Lower leg skin (tissue), 4 donors: ENCODE data around the gene TAS2R19. TPM values are rescaled to one million over a fixed set of nuclear protein-coding genes. Genes with fewer than 3 reads are reported as not detected.

Experiments
- DNase-seq, 2 donors: peaks; one replicate each; pipeline ENCODE4 v3.0.0-alpha.2; 2019; ENCODE audit warnings: low spot score in 2 of 2
- H3K4me3 ChIP-seq: fragments of 200-600 bp; sonication (generic); 2 replicates; pipeline ENCODE4 v1.5.1; 2017; ENCODE audit warnings: mild to moderate bottlenecking, low read depth; ENCODE audit not compliant: poor library complexity, severe bottlenecking
- CTCF ChIP-seq, 3 donors: fragments of 450-650 bp; IDR thresholded peaks; one replicate each; pipeline ENCODE4 v1.5.1; 2016; ENCODE audit warnings: antibody characterized with exemption in 3 of 3, mild to moderate bottlenecking in 3 of 3, moderate library complexity in 2 of 3
- POLR2A ChIP-seq, 2 donors: fragments of 450-650 bp; IDR thresholded peaks; one replicate each; pipeline ENCODE4 v1.6.1; 2016 to 2017; ENCODE audit warnings: antibody characterized with exemption in 2 of 2, mild to moderate bottlenecking in 1 of 2, moderate library complexity in 1 of 2
- WGBS, 2 donors: methylation state at CpG; one replicate each; pipeline ENCODE4 v1.1.5; 2018; 5-methylcytosine and 5-hydroxymethylcytosine counted together
- intact Hi-C: fragments of 100-400 bp; cut with DNase I; formaldehyde crosslinking; loops from one replicate; pipeline ENCODE4 v1.15.0; 2023; ENCODE audit warnings: low total_unique reads
- total RNA-seq, 4 donors: library from RNA; depleted of rRNA; stranded (reverse); fragments of >200 nt; gene quantifications; one replicate each; pipeline ENCODE4 v1.1.0, GENCODE V29; 2016

TAS2R19 gene
- total RNA-seq, 4 donors from 2014 or later = 0.34 to 7.0 (median 1.5) TPM

- intact Hi-C loops = no loop called here
- DNase-seq = no peak
- WGBS, 2 donors = 94 to 95% methylated on average over 6 of the region's 6 CpGs
- no peak within 1 kb of the TSS for H3K4me3 ChIP-seq
- TF ChIP-seq POLR2A (IDR thresholded peaks at IDR 0.05) (no peak), CTCF (IDR thresholded peaks at IDR 0.05) (no peak)
Measured at GRCh38 chr12:11031307-11031706, 8.9 kb upstream of the TAS2R19 start, which contains the start of gene TAS2R31. TSS of gene TAS2R31 (minus strand) at chr12:11031407. CDS start at chr12:11031335, 72 bp downstream.

- DNase-seq = no peak
- WGBS, 2 donors = 93 to 97% methylated on average over 6 of the region's 6 CpGs
- H3K4me3 ChIP-seq = no peak overlapping the region
- intact Hi-C loops = no loop called here
- no peak for TF ChIP-seq CTCF (IDR thresholded peaks at IDR 0.05)
- no peak for TF ChIP-seq POLR2A (IDR thresholded peaks at IDR 0.05)
Measured at GRCh38 chr12:11026118-11026517, 3.7 kb upstream of the TAS2R19 start.

- WGBS, 2 donors = 87 to 92% methylated on average over 2 of the region's 2 CpGs
- TF ChIP-seq CTCF (IDR thresholded peaks at IDR 0.05) (no peak), POLR2A (IDR thresholded peaks at IDR 0.05) (no peak)
- H3K4me3 ChIP-seq = no peak overlapping the region
- intact Hi-C loops = no loop called here
- no peak for DNase-seq
Measured at GRCh38 chr12:11023387-11023786, 967 bp upstream of the TAS2R19 start.

- TF ChIP-seq POLR2A (IDR thresholded peaks at IDR 0.05) = no peak
- TF ChIP-seq CTCF (IDR thresholded peaks at IDR 0.05) = no peak
- DNase-seq = no peak
- WGBS, 2 donors = 77 to 81% methylated on average over 1 of the region's 1 CpG
- H3K4me3 ChIP-seq = no peak overlapping the region
- intact Hi-C loops = no loop called here
Measured at GRCh38 chr12:11016937-11017336, 5.5 kb downstream of the TAS2R19 start.

GRCh38 chr12:11015775-11016430, 6.5 kb downstream of the TAS2R19 start:
- TF ChIP-seq CTCF (IDR thresholded peaks at IDR 0.05) = no peak
- no peak for TF ChIP-seq POLR2A (IDR thresholded peaks at IDR 0.05)
- intact Hi-C loops = no loop called here
- no peak for DNase-seq
- 90 to 91% methylated on average over 4 of the region's 4 CpGs for WGBS, 2 donors
- H3K4me3 ChIP-seq = no peak overlapping the region

GRCh38 chr12:11014234-11014633, 8.2 kb downstream of the TAS2R19 start:
- no peak for TF ChIP-seq CTCF (IDR thresholded peaks at IDR 0.05)
- TF ChIP-seq POLR2A (IDR thresholded peaks at IDR 0.05) = no peak
- DNase-seq = no peak
- intact Hi-C loops = no loop called here
- no peak overlapping the region for H3K4me3 ChIP-seq
